ENCODE results near the gene PRAC2. TPM values are rescaled to one million over a fixed set of nuclear protein-coding genes. Genes with fewer than 3 reads are reported as not detected.

Gene PRAC2
- total RNA-seq, 1 donor from 2014 or later, result not detected

DNA sequence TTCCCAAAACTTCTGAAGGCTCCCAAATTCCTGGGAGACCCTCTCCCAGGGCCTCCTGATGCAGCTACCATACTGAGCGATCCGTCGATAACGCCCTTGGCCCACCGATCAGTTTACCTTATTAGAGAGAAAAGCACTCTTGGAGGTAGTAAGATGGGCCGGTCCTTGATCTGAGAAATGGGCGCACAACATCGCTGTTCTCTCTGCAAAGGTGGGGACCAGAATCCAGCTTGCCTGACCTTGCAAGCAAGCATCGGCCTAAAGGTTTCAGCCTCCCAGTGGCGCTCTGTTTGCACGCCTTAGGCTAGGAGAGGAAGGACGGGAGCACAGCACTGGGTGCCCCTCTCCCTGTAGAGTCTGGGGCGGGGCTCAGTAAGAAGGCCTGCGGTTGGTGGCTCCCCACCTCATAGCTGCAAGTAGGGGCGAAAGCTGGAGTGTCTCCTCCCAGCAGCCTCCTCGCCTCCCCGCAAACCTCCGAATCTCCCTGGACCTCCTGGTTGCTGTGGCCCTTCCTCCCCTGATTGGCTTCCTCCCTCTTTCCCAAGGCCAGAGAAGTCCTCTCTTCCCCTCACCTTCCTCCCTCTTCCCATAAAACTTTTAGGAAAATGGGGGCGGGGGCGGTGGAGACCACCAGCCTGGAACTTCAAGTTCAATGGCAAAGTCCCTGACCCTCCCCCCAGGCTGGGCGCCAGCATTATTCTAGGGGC is 631 bp upstream of the PRAC2 start, which contains the start of gene PRAC1:
Gene PRAC1 (minus strand): TSS at position 318 of the 707 bp plus-strand sequence. CDS start 126 bp downstream, at position 192.
- H3K9me3 ChIP-seq (ENCODE audit: insufficient read depth, low read depth, low read length), result peaks cover 20% of the 10 kb centered on the region
- peaks cover 2% of the 10 kb centered on the region for H3K4me1 ChIP-seq (ENCODE audit: insufficient read depth, low read length)
- H3K27me3 ChIP-seq (ENCODE audit: insufficient read depth, low read length), result peaks cover 99% of the 10 kb centered on the region
- FAIRE-seq, result no peak
- no peaks in the 10 kb centered on the region for H3K4me1 Mint-ChIP-seq (ENCODE audit: low read depth, unreplicated experiment)
- no peak within 1 kb of the TSS for H3K27ac Mint-ChIP-seq (ENCODE audit: unreplicated experiment)
- H3K4me3 Mint-ChIP-seq (ENCODE audit: unreplicated experiment), result peak within 1 kb of the TSS; percentile 54
- no peak for DNase-seq (ENCODE audit: low read depth)
- H3K9ac ChIP-seq (ENCODE audit: low read length), result no peak within 1 kb of the TSS
- H3K9me3 Mint-ChIP-seq (ENCODE audit: unreplicated experiment), result peaks cover 11% of the 10 kb centered on the region
- peaks cover 9% of the 10 kb centered on the region for H4K20me1 ChIP-seq (ENCODE audit: insufficient read depth, low read length)
- peak within 1 kb of the TSS; percentile 18 for H3K4me2 ChIP-seq (ENCODE audit: low read length)
- TF ChIP-seq EZH2 (IDR thresholded peaks at IDR 0.05; ENCODE audit: insufficient read depth, low read length), result peak; percentile 82
- TF ChIP-seq, protein P1, sequence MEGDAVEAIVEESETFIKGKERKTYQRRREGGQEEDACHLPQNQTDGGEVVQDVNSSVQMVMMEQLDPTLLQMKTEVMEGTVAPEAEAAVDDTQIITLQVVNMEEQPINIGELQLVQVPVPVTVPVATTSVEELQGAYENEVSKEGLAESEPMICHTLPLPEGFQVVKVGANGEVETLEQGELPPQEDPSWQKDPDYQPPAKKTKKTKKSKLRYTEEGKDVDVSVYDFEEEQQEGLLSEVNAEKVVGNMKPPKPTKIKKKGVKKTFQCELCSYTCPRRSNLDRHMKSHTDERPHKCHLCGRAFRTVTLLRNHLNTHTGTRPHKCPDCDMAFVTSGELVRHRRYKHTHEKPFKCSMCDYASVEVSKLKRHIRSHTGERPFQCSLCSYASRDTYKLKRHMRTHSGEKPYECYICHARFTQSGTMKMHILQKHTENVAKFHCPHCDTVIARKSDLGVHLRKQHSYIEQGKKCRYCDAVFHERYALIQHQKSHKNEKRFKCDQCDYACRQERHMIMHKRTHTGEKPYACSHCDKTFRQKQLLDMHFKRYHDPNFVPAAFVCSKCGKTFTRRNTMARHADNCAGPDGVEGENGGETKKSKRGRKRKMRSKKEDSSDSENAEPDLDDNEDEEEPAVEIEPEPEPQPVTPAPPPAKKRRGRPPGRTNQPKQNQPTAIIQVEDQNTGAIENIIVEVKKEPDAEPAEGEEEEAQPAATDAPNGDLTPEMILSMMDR (IDR thresholded peaks at IDR 0.05; ENCODE audit: insufficient read depth, low read depth, low read length), result no peak
- no peak within 1 kb of the TSS for H3K4me3 ChIP-seq (ENCODE audit: insufficient read depth, low read depth, low read length)
- H2AFZ ChIP-seq (ENCODE audit: low read depth, low read length), result no peak within 1 kb of the TSS
- no peaks in the 10 kb centered on the region for H3K36me3 ChIP-seq (ENCODE audit: insufficient read depth, low read length)
- H3K36me3 Mint-ChIP-seq (ENCODE audit: low read depth, unreplicated experiment), result peaks cover 4% of the 10 kb centered on the region
- no peak within 1 kb of the TSS for H3K27ac ChIP-seq (ENCODE audit: low read depth, low read length)
- H3K79me2 ChIP-seq (ENCODE audit: insufficient read depth, low read length), result no peaks in the 10 kb centered on the region
- peaks cover 98% of the 10 kb centered on the region for H3K27me3 Mint-ChIP-seq (ENCODE audit: low read depth, unreplicated experiment)

DNA sequence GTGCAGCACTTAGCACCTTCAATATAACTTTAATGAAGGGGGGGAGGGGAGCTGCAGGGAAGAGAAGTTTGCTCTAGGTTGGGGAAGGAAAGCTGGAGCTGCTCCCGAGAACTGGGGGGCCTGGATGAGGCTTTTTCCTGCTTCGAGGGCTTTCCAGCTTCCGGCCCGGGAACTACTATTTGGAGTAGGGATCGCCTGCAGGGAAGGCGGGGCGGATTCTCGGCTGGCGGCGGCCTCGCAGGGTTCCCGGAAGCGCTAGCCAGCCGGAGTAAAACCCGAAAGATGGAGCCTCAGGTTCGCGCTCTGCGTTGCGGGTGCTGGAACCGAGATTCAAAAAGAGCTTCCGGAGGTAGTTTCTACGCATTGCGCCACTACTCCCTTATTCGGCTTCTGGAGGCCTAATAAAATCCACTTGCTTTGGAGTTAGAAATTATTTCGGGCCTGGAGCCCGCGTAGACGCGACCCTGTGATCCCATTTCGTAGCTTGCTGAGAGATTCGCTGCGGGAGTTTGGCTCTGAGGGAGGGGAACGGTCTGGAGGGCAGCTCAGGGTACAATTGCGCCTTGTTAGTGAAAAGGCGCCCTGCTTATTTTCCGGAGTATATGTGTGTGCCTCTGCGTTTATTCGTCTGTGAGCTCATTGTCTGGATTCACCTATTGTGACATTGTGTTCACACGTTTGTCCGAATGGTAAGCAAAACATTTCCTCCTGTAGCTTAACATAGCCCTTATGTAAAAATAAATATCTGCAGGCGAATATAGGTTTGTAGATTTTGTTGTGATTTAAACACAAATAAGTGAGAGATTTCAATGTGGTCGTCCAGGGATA is 652 bp downstream of the PRAC2 start:
- peaks cover 4% of the 10 kb centered on the region for H3K36me3 Mint-ChIP-seq (ENCODE audit: low read depth, unreplicated experiment)
- peaks cover 99% of the 10 kb centered on the region for H3K27me3 ChIP-seq (ENCODE audit: insufficient read depth, low read length)
- peak overlapping the region; percentile 54 for H3K4me3 Mint-ChIP-seq (ENCODE audit: unreplicated experiment)
- H3K27ac Mint-ChIP-seq (ENCODE audit: unreplicated experiment), result no peak overlapping the region
- TF ChIP-seq EZH2 (IDR thresholded peaks at IDR 0.05; ENCODE audit: insufficient read depth, low read length), result peak; percentile 12
- TF ChIP-seq, protein P1 (IDR thresholded peaks at IDR 0.05; ENCODE audit: insufficient read depth, low read depth, low read length), result no peak
- no peaks in the 10 kb centered on the region for H3K4me1 Mint-ChIP-seq (ENCODE audit: low read depth, unreplicated experiment)
- no peak overlapping the region for H3K27ac ChIP-seq (ENCODE audit: low read depth, low read length)
- H3K9me3 ChIP-seq (ENCODE audit: insufficient read depth, low read depth, low read length), result peaks cover 17% of the 10 kb centered on the region
- H2AFZ ChIP-seq (ENCODE audit: low read depth, low read length), result no peak overlapping the region
- peaks cover 97% of the 10 kb centered on the region for H3K27me3 Mint-ChIP-seq (ENCODE audit: low read depth, unreplicated experiment)
- H3K79me2 ChIP-seq (ENCODE audit: insufficient read depth, low read length), result no peaks in the 10 kb centered on the region
- H3K4me1 ChIP-seq (ENCODE audit: insufficient read depth, low read length), result peaks cover 2% of the 10 kb centered on the region
- H3K9me3 Mint-ChIP-seq (ENCODE audit: unreplicated experiment), result peaks cover 16% of the 10 kb centered on the region
- FAIRE-seq, result no peak
- no peaks in the 10 kb centered on the region for H3K36me3 ChIP-seq (ENCODE audit: insufficient read depth, low read length)
- H3K4me2 ChIP-seq (ENCODE audit: low read length), result peak overlapping the region; percentile 18
- peaks cover 6% of the 10 kb centered on the region for H4K20me1 ChIP-seq (ENCODE audit: insufficient read depth, low read length)
- H3K9ac ChIP-seq (ENCODE audit: low read length), result no peak overlapping the region
- DNase-seq (ENCODE audit: low read depth), result no peak
- no peak overlapping the region for H3K4me3 ChIP-seq (ENCODE audit: insufficient read depth, low read depth, low read length)

All from astrocyte (in vitro differentiated cells and primary cell).